Gastroesophageal sphincter (tissue), 3 donors: ENCODE data around the gene ZFHX2.

Experiments used
- CTCF ChIP-seq, 4 experiments: fragments of 200-600 bp in 2 of 4; fragments of 450-650 bp in 2 of 4; sonication (generic) in 1 of 4; IDR thresholded peaks; one replicate each; pipeline ENCODE4 v1.5.1; 2017 to 2019; ENCODE audit warnings: antibody characterized with exemption in 4 of 4, mild to moderate bottlenecking in 2 of 4, moderate library complexity in 2 of 4
- POLR2A ChIP-seq, 2 donors: fragments of 450-650 bp; IDR thresholded peaks; one replicate each; pipeline ENCODE4 v1.6.1; 2017; ENCODE audit warnings: antibody characterized with exemption in 2 of 2, mild to moderate bottlenecking in 2 of 2, moderate library complexity in 1 of 2
- POLR2AphosphoS5 ChIP-seq: sonication (generic); formaldehyde crosslinking; IDR thresholded peaks from one replicate; pipeline ENCODE4 v1.6.1; 2017; ENCODE audit warnings: antibody characterized with exemption

- TF ChIP-seq POLR2A (IDR thresholded peaks at IDR 0.05) (no peak), CTCF (IDR thresholded peaks at IDR 0.05) (no peak), POLR2AphosphoS5 (no peak)
Measured at GRCh38 chr14:23559926-23560520, 8.5 kb upstream of the ZFHX2 start.
